ENCODE measurements around the gene PLCB1.
A peak's percentile ranks its signal among the peaks of the same experiment; 100 is the strongest.

The PLCB1 gene

DNA sequence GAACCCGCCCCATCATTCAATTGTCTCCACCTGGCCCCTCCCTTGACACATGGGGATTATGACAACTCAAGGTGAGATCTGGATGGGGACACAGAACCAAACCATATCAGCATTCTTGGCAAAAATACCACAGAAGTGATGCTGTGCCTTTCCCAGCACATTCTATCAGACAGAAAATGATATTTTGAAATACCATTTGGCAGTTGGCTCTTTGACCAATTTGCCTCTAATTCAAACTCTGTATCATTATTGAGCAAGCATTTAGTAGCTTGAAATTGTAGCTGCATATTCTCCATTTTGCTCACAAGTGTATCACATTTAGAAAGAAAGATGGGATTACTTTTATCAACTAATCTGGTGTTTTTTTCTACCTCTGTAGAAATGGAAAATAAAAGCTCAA is 64.0 kb downstream of the PLCB1 start:
- Histone ChIP-seq H3K27me3 (ENCODE audit: insufficient read depth, low read length, poor library complexity, severe bottlenecking) (no peaks in the 10 kb centered on the region), H2AFZ (ENCODE audit: low read length) (no peak overlapping the region), H3K79me2 (ENCODE audit: insufficient read depth, low read length) (peaks cover 40% of the 10 kb centered on the region; the same call in 1 of the 2 replicates), H4K20me1 (ENCODE audit: insufficient read depth, low read length, poor library complexity, severe bottlenecking) (no peaks in the 10 kb centered on the region), H3K9me2 (replicated peaks; ENCODE audit: low read depth, low read length) (no peaks in the 10 kb centered on the region), H3F3A (ENCODE audit: low read depth) (no peaks in the 10 kb centered on the region), H3K4me3 (ENCODE audit: low read length, poor library complexity, severe bottlenecking) (no peak overlapping the region), H3K4me2 (ENCODE audit: low read depth, low read length, poor library complexity, severe bottlenecking) (no peak overlapping the region), H3K9me3 (ENCODE audit: insufficient read depth, low read depth, low read length) (peaks cover 13% of the 10 kb centered on the region), H3K9ac (ENCODE audit: low read depth, low read length, poor library complexity, severe bottlenecking) (no peak overlapping the region), H3K4me1 (ENCODE audit: insufficient read depth, low read length, poor library complexity, severe bottlenecking) (no peaks in the 10 kb centered on the region), H3K36me3 (ENCODE audit: insufficient read depth, low read length) (peaks cover 16% of the 10 kb centered on the region; the same call in 1 of the 2 replicates)
- TF ChIP-seq, protein P1, sequence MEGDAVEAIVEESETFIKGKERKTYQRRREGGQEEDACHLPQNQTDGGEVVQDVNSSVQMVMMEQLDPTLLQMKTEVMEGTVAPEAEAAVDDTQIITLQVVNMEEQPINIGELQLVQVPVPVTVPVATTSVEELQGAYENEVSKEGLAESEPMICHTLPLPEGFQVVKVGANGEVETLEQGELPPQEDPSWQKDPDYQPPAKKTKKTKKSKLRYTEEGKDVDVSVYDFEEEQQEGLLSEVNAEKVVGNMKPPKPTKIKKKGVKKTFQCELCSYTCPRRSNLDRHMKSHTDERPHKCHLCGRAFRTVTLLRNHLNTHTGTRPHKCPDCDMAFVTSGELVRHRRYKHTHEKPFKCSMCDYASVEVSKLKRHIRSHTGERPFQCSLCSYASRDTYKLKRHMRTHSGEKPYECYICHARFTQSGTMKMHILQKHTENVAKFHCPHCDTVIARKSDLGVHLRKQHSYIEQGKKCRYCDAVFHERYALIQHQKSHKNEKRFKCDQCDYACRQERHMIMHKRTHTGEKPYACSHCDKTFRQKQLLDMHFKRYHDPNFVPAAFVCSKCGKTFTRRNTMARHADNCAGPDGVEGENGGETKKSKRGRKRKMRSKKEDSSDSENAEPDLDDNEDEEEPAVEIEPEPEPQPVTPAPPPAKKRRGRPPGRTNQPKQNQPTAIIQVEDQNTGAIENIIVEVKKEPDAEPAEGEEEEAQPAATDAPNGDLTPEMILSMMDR (conservative IDR thresholded peaks at IDR 0.05; ENCODE audit: low read length), result no peak
- TF ChIP-seq EZH2phosphoT487 (IDR thresholded peaks at IDR 0.05; ENCODE audit: borderline replicate concordance), result no peak

DNA sequence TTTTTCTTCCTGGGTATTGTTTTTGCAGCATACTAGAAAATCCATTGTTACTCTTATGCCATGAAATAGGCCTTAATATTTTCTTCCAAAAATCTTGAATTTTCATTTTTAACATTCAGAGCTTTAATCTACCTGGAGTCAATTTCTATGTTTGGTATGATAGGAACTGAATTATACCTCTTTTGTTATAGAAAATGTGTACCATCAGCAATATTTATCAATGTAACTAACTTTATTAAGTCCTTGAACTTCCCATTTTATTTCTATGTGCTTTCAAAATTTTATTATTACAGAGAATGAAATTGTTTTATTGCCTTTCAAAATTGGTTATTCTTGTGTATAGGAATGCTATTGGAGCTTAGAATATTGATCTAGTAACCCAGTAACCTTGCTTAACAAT is 68.2 kb downstream of the PLCB1 start:
- Histone ChIP-seq H3K27me3 (ENCODE audit: insufficient read depth, low read length, poor library complexity, severe bottlenecking) (no peaks in the 10 kb centered on the region), H2AFZ (ENCODE audit: low read length) (no peak overlapping the region), H3K9me2 (replicated peaks; ENCODE audit: low read depth, low read length) (no peaks in the 10 kb centered on the region), H3F3A (ENCODE audit: low read depth) (no peaks in the 10 kb centered on the region), H3K9ac (ENCODE audit: low read depth, low read length, poor library complexity, severe bottlenecking) (no peak overlapping the region), H3K4me1 (ENCODE audit: insufficient read depth, low read length, poor library complexity, severe bottlenecking) (no peaks in the 10 kb centered on the region), H4K20me1 (ENCODE audit: insufficient read depth, low read length, poor library complexity, severe bottlenecking) (no peaks in the 10 kb centered on the region), H3K9me3 (ENCODE audit: insufficient read depth, low read depth, low read length) (no peaks in the 10 kb centered on the region), H3K36me3 (ENCODE audit: insufficient read depth, low read length) (no peaks in the 10 kb centered on the region), H3K79me2 (ENCODE audit: insufficient read depth, low read length) (peaks cover 59% of the 10 kb centered on the region), H3K4me3 (ENCODE audit: low read length, poor library complexity, severe bottlenecking) (no peak overlapping the region), H3K4me2 (ENCODE audit: low read depth, low read length, poor library complexity, severe bottlenecking) (no peak overlapping the region)
- TF ChIP-seq EZH2phosphoT487 (IDR thresholded peaks at IDR 0.05; ENCODE audit: borderline replicate concordance), result no peak
- TF ChIP-seq, protein P1 (conservative IDR thresholded peaks at IDR 0.05; ENCODE audit: low read length), result no peak

DNA sequence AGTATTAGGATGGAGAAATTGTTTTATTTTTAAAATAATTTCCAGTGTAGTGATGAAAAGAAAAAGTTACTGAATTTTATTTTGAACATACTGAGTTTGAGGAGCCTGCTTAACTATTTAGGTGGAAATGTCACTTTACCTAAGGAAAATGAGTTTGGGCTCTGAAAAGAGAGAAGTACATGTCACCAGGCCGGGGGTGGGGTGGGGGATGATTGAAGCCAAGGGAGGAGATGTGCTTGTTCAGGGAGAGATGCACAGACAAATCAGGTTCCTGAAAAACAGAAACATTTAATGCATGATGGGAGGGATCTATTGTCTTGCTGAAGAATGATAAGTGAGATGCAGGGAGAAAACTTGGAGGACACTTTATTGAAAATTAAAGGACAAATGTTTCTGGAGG is 71.3 kb downstream of the PLCB1 start:
- no peaks in the 10 kb centered on the region for H3K9me3 ChIP-seq (ENCODE audit: insufficient read depth, low read depth, low read length)
- no peaks in the 10 kb centered on the region for H3K27me3 ChIP-seq (ENCODE audit: insufficient read depth, low read length, poor library complexity, severe bottlenecking)
- H3K4me3 ChIP-seq (ENCODE audit: low read length, poor library complexity, severe bottlenecking), result no peak overlapping the region
- H2AFZ ChIP-seq (ENCODE audit: low read length), result no peak overlapping the region
- no peak overlapping the region for H3K9ac ChIP-seq (ENCODE audit: low read depth, low read length, poor library complexity, severe bottlenecking)
- peaks cover 24% of the 10 kb centered on the region for H3K4me1 ChIP-seq (ENCODE audit: insufficient read depth, low read length, poor library complexity, severe bottlenecking)
- H3K4me2 ChIP-seq (ENCODE audit: low read depth, low read length, poor library complexity, severe bottlenecking), result no peak overlapping the region
- no peaks in the 10 kb centered on the region for H3K36me3 ChIP-seq (ENCODE audit: insufficient read depth, low read length)
- TF ChIP-seq EZH2phosphoT487 (IDR thresholded peaks at IDR 0.05; ENCODE audit: borderline replicate concordance), result no peak
- peaks cover 71% of the 10 kb centered on the region for H3K79me2 ChIP-seq (ENCODE audit: insufficient read depth, low read length)
- no peaks in the 10 kb centered on the region for H4K20me1 ChIP-seq (ENCODE audit: insufficient read depth, low read length, poor library complexity, severe bottlenecking)
- no peaks in the 10 kb centered on the region for H3K9me2 ChIP-seq (replicated peaks; ENCODE audit: low read depth, low read length)
- no peaks in the 10 kb centered on the region for H3F3A ChIP-seq (ENCODE audit: low read depth)

DNA sequence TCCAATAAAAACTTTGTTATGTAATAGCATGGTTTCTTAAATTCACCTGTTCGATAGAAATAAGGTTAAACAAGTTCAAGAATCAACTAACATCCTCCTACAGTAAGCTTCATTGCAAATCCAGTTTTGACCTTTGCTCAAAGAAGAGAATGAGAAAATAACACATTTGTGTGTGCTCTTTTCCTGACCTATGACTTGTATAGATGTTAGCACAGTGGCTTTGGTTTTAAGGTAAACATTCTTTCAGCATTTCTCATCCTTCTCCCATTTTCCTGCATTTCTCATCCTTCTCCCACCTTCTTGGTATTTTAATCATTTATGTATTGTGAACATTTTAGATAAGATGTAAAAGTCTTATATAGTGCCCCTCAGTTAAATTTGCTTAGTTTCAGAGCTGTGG is 73.9 kb downstream of the PLCB1 start:
- no peak overlapping the region for H2AFZ ChIP-seq (ENCODE audit: low read length)
- no peaks in the 10 kb centered on the region for H3K36me3 ChIP-seq (ENCODE audit: insufficient read depth, low read length)
- peak overlapping the region; percentile 49 for H3K4me2 ChIP-seq (ENCODE audit: low read depth, low read length, poor library complexity, severe bottlenecking)
- H3K4me3 ChIP-seq (ENCODE audit: low read length, poor library complexity, severe bottlenecking), result peak overlapping the region; percentile 5
- H3K9ac ChIP-seq (ENCODE audit: low read depth, low read length, poor library complexity, severe bottlenecking), result no peak overlapping the region
- peaks cover 58% of the 10 kb centered on the region for H3K79me2 ChIP-seq (ENCODE audit: insufficient read depth, low read length)
- H3K4me1 ChIP-seq (ENCODE audit: insufficient read depth, low read length, poor library complexity, severe bottlenecking), result peaks cover 44% of the 10 kb centered on the region
- TF ChIP-seq, protein P1 (conservative IDR thresholded peaks at IDR 0.05; ENCODE audit: low read length), result no peak
- no peak for TF ChIP-seq EZH2phosphoT487 (IDR thresholded peaks at IDR 0.05; ENCODE audit: borderline replicate concordance)
- no peaks in the 10 kb centered on the region for H3K9me2 ChIP-seq (replicated peaks; ENCODE audit: low read depth, low read length)
- no peaks in the 10 kb centered on the region for H3F3A ChIP-seq (ENCODE audit: low read depth)
- no peaks in the 10 kb centered on the region for H3K27me3 ChIP-seq (ENCODE audit: insufficient read depth, low read length, poor library complexity, severe bottlenecking)
- no peaks in the 10 kb centered on the region for H4K20me1 ChIP-seq (ENCODE audit: insufficient read depth, low read length, poor library complexity, severe bottlenecking)
- H3K9me3 ChIP-seq (ENCODE audit: insufficient read depth, low read depth, low read length), result no peaks in the 10 kb centered on the region
